HepG2 (cell line): ENCODE results near the gene ZNF526. TPM values are rescaled to one million over a fixed set of nuclear protein-coding genes. Genes with fewer than 3 reads are reported as not detected.

Experiments used
- ATAC-seq: fragments of 200-7000 bp; cut with Tn5 transposase; 3 replicates; pipeline ENCODE4 v1.9.1; 2020; ENCODE audit warnings: mild to moderate bottlenecking, moderate library complexity
- Bru-seq: library from RNA; stranded (reverse); fragments of 400-500 nt; gene quantifications from one replicate; lab custom pipeline; 2021; lab: Mats Ljungman, UMichigan
- BruChase-seq, 2 experiments: library from RNA; stranded (reverse); fragments of 400-500 nt; gene quantifications; one replicate each; lab custom pipeline; 2021; lab: Mats Ljungman, UMichigan
- BruUV-seq: library from RNA; stranded (reverse); fragments of 400-500 nt; replicated peaks from 2 replicates; lab custom pipeline; 2021; lab: Mats Ljungman, UMichigan
- CTCF ChIA-PET: fragments of 300-600 bp; formaldehyde crosslinking; extraction: SDS; loops from one replicate; lab custom pipeline; 2021; ENCODE audit warnings: low total read pairs, inconsistent platforms, low intra/inter-chr PET ratio; lab: Yijun Ruan, JAX
- POLR2A ChIA-PET: fragments of 350-600 bp; sonication (Branson Sonifier 250); formaldehyde crosslinking; loops from one replicate; lab custom pipeline; 2020; ENCODE audit warnings: antibody characterized with exemption, inconsistent platforms; lab: Yijun Ruan, JAX
- DNase-seq: peaks from one replicate; pipeline ENCODE4 v3.0.0-alpha.2; 2015; ENCODE audit warnings: low spot score
- FAIRE-seq: peaks from 3 replicates; lab custom pipeline; 2011; peaks lifted over from hg19 to GRCh38; lab: Jason Lieb, UNC
- H2AFZ ChIP-seq: one replicate; pipeline ENCODE4 v1.6.1; 2011; ENCODE audit warnings: low read length, inconsistent platforms
- H3K27ac ChIP-seq: fragments of 300-600 bp; 3 replicates; pipeline ENCODE4 v1.8.0; 2011; ENCODE audit warnings: mixed run types, mild to moderate bottlenecking, mixed read lengths, low read length, inconsistent platforms; ENCODE audit not compliant: insufficient read depth; ENCODE audit errors: extremely low read length
- H3K27me3 ChIP-seq, 2 experiments: fragments of 200-600 bp in 1 of 2; 2 replicates in 1 of 2; 3 replicates in 1 of 2; pipeline versions ENCODE4 v1.6.0 to v1.8.0; 2011; ENCODE audit warnings: low read length in 2 of 2, mild to moderate bottlenecking in 2 of 2, moderate library complexity in 2 of 2, inconsistent platforms in 1 of 2; ENCODE audit not compliant: insufficient read depth in 2 of 2, control insufficient read depth in 1 of 2
- H3K36me3 ChIP-seq, 2 experiments: fragments of 200-600 bp in 1 of 2; replicated peaks in 1 of 2; 2 replicates in 1 of 2; 3 replicates in 1 of 2; pipeline versions ENCODE4 v1.5.1 to v1.8.0; 2011; ENCODE audit warnings: low read length in 2 of 2, inconsistent platforms in 1 of 2; ENCODE audit not compliant: insufficient read depth in 2 of 2, control insufficient read depth in 1 of 2
- H3K4me1 ChIP-seq: 2 replicates; pipeline ENCODE4 v1.5.1; 2012; ENCODE audit warnings: low read length, inconsistent platforms; ENCODE audit not compliant: insufficient read depth
- H3K4me2 ChIP-seq: 2 replicates; pipeline ENCODE4 v1.6.0; 2011; ENCODE audit warnings: low read depth, low read length, inconsistent platforms
- H3K4me3 ChIP-seq, 3 experiments: fragments of 200-600 bp in 1 of 3; sonication (generic), shearing (Covaris generic) in 1 of 3; replicated peaks in 1 of 3; 2 replicates each; pipeline ENCODE4 v1.5.1; 2011 to 2016; ENCODE audit warnings: low read length in 3 of 3, inconsistent platforms in 2 of 3, low read depth in 2 of 3, mild to moderate bottlenecking in 2 of 3, control low read depth in 1 of 3, mixed read lengths in 1 of 3; ENCODE audit not compliant: insufficient read depth in 1 of 3
- H3K79me2 ChIP-seq: one replicate; pipeline ENCODE4 v1.6.1; 2011; ENCODE audit warnings: low read length, inconsistent platforms; ENCODE audit not compliant: insufficient read depth
- H3K9ac ChIP-seq: 2 replicates; pipeline ENCODE4 v1.6.0; 2011; ENCODE audit warnings: mild to moderate bottlenecking, low read depth, low read length, inconsistent platforms; ENCODE audit not compliant: insufficient read depth
- H3K9me3 ChIP-seq: 2 replicates; pipeline ENCODE4 v1.5.1; 2012; ENCODE audit warnings: mild to moderate bottlenecking, low read length
- H4K20me1 ChIP-seq: 2 replicates; pipeline ENCODE4 v1.6.0; 2011; ENCODE audit warnings: inconsistent platforms, mild to moderate bottlenecking, low read length, moderate library complexity; ENCODE audit not compliant: insufficient read depth
- ETV5 ChIP-seq: IDR thresholded peaks from 2 replicates; pipeline ENCODE4 v1.6.1; 2018; ENCODE audit warnings: missing biosample characterization, missing genetic modification reagents, inconsistent platforms, borderline replicate concordance
- FOSL2 ChIP-seq: sonication (generic); formaldehyde crosslinking; IDR thresholded peaks from 2 replicates; pipeline ENCODE4 v1.4.0; 2020; ENCODE audit warnings: missing genetic modification reagents
- GABPA ChIP-seq, 2 experiments: IDR thresholded peaks; 2 replicates each; pipeline ENCODE4 v1.6.1; 2011 to 2016; ENCODE audit warnings: low read depth in 2 of 2, low read length in 1 of 2, missing biosample characterization in 1 of 2, missing genetic modification characterization in 1 of 2
- KDM3A ChIP-seq: IDR thresholded peaks from 2 replicates; pipeline ENCODE4 v1.6.1; 2018; ENCODE audit warnings: low read depth, missing compliant biosample characterization
- MATR3 ChIP-seq: sonication (generic); formaldehyde crosslinking; IDR thresholded peaks from 2 replicates; pipeline ENCODE4 v1.4.0; 2020; ENCODE audit warnings: missing genetic modification reagents
- MXI1 ChIP-seq: IDR thresholded peaks from 3 replicates; pipeline ENCODE4 v1.6.1; 2012; ENCODE audit warnings: low read depth, low read length, inconsistent platforms, borderline replicate concordance
- NFATC3 ChIP-seq: sonication (generic); formaldehyde crosslinking; IDR thresholded peaks from 2 replicates; pipeline ENCODE4 v1.5.1; 2020; ENCODE audit warnings: mild to moderate bottlenecking, missing genetic modification reagents
- NR2F1 ChIP-seq, 2 experiments: fragments of 450-650 bp in 1 of 2; formaldehyde crosslinking in 1 of 2; IDR thresholded peaks; 2 replicates each; pipeline versions ENCODE4 v1.5.0 to v1.6.1; 2016 to 2020; ENCODE audit warnings: mild to moderate bottlenecking in 1 of 2, missing compliant biosample characterization in 1 of 2, missing genetic modification reagents in 1 of 2, moderate library complexity in 1 of 2
- SMAD3 ChIP-seq: sonication (generic); formaldehyde crosslinking; IDR thresholded peaks from 2 replicates; pipeline ENCODE4 v1.4.0; 2020; ENCODE audit warnings: missing genetic modification reagents
- ZFAT ChIP-seq: sonication (generic); formaldehyde crosslinking; conservative IDR thresholded peaks from 2 replicates; pipeline ENCODE4 v1.8.1; 2023; ENCODE audit warnings: missing genetic modification reagents, inconsistent platforms
- WGBS: methylation state at CpG from one replicate; pipeline ENCODE4 v1.1.6; 2017; ENCODE audit warnings: low lambda C conversion rate; 5-methylcytosine and 5-hydroxymethylcytosine counted together
- in situ Hi-C: cut with HindIII; loops from 2 replicates; pipeline ENCODE4 v1.10.0; 2017; ENCODE audit warnings: low pct_unique_long_range_greater_than_20kb; ENCODE audit not compliant: extremely low pct_ligation_motif_present
- intact Hi-C: fragments of 100-400 bp; cut with micrococcal nuclease; formaldehyde crosslinking; loops from one replicate; pipeline ENCODE4 v1.10.0; 2022; ENCODE audit not compliant: unreplicated experiment
- long read RNA-seq, 2 experiments: library from RNA in 1 of 2; library from polyadenylated mRNA in 1 of 2; stranded (forward) in 1 of 2; unstranded in 1 of 2; transcript quantifications; one replicate each; pipeline ENCODE4 v2.0.0, GENCODE V29; 2019 to 2022
- polyA minus RNA-seq, 3 experiments: library from RNA; depleted of rRNA, polyadenylated mRNA; stranded (reverse); fragments of >200 nt; gene quantifications; 2 replicates each; pipeline ENCODE4 v1.2.3, GENCODE V29; 2011; ENCODE audit warnings: low replicate concordance in 1 of 3
- polyA plus RNA-seq, 8 experiments: library from polyadenylated mRNA; depleted of rRNA in 3 of 8; stranded (reverse) in 7 of 8; unstranded in 1 of 8; fragments of >200 nt; fragmentation: Illumina TruSeq in 4 of 8; extraction: Trizol in 4 of 8; gene quantifications; 2 replicates each; pipeline versions ENCODE4 v1.2.1 to v1.2.3, GENCODE V29; 2011 to 2016; ENCODE audit warnings: low read depth in 4 of 8, missing spikeins in 1 of 8, mixed read lengths in 1 of 8; ENCODE audit not compliant: insufficient read depth in 1 of 8
- total RNA-seq, 5 experiments: library from RNA; depleted of rRNA; stranded (reverse); fragments of >200 nt; fragmentation: Illumina TruSeq; extraction: Trizol; gene quantifications; 2 replicates each; pipeline ENCODE4 v1.2.3, GENCODE V29; 2016; ENCODE audit warnings: low read depth in 1 of 5
- TF ChIP-seq, protein P1 (sequence below): IDR thresholded peaks from 2 replicates; pipeline ENCODE4 v1.6.1; 2018; ENCODE audit warnings: missing genetic modification reagents, mild to moderate bottlenecking, missing compliant biosample characterization

Gene ZNF526, protein sequence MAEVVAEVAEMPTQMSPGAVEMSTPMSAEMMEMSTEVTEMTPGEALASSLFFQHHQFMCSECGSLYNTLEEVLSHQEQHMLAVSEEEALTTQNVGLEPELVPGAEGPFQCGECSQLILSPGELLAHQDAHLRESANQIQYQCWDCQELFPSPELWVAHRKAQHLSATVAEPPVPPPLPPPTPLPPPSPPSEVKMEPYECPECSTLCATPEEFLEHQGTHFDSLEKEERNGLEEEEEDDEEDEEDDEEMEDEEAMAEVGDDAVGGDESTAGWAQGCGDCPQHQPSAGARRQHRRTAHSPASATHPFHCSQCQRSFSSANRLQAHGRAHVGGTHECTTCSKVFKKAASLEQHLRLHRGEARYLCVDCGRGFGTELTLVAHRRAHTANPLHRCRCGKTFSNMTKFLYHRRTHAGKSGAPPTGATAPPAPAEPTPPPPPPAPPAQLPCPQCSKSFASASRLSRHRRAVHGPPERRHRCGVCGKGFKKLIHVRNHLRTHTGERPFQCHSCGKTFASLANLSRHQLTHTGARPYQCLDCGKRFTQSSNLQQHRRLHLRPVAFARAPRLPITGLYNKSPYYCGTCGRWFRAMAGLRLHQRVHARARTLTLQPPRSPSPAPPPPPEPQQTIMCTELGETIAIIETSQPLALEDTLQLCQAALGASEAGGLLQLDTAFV
- total RNA-seq (2016; rRNA removed; fragmentation: Illumina TruSeq; extraction: Trizol), result 8.4 and 8.5 TPM in 2 replicates
- total RNA-seq (2016; cell fraction: cytosol; rRNA removed; fragmentation: Illumina TruSeq; extraction: Trizol; ENCODE audit: low read depth), result 3.2 and 4.1 TPM in 2 replicates
- total RNA-seq (2016; cell fraction: insoluble cytoplasmic fraction; rRNA removed; fragmentation: Illumina TruSeq; extraction: Trizol), result 7.8 and 8.2 TPM in 2 replicates
- 7.8 and 8.0 TPM in 2 replicates for total RNA-seq (2016; cell fraction: membrane; rRNA removed; fragmentation: Illumina TruSeq; extraction: Trizol)
- 5.4 and 6.6 TPM in 2 replicates for total RNA-seq (2016; cell fraction: nucleus; rRNA removed; fragmentation: Illumina TruSeq; extraction: Trizol)
- polyA plus RNA-seq (2011; rRNA removed), result 3.3 and 4.3 TPM in 2 replicates
- 1.6 and 1.7 TPM in 2 replicates for polyA plus RNA-seq (2011; cell fraction: cytosol; rRNA removed)
- 6.8 and 7.0 TPM in 2 replicates for polyA plus RNA-seq (2011; cell fraction: nucleus; rRNA removed)
- polyA plus RNA-seq (2012), result 4.9 and 5.8 TPM in 2 replicates
- polyA plus RNA-seq (2016; cell fraction: cytosol; fragmentation: Illumina TruSeq; extraction: Trizol; ENCODE audit: low read depth), result 0.61 and 0.84 TPM in 2 replicates
- 3.0 and 6.6 TPM in 2 replicates for polyA plus RNA-seq (2016; cell fraction: insoluble cytoplasmic fraction; fragmentation: Illumina TruSeq; extraction: Trizol; ENCODE audit: low read depth)
- polyA plus RNA-seq (2016; cell fraction: membrane; fragmentation: Illumina TruSeq; extraction: Trizol; ENCODE audit: low read depth), result 1.2 and 1.8 TPM in 2 replicates
- 4.9 and 6.7 TPM in 2 replicates for polyA plus RNA-seq (2016; cell fraction: nucleus; fragmentation: Illumina TruSeq; extraction: Trizol; ENCODE audit: insufficient read depth, low read depth)
- polyA minus RNA-seq (2011; rRNA and poly(A)+ RNA removed; ENCODE audit: low replicate concordance), result 12.7 and 19.4 TPM in 2 replicates
- 2.9 and 4.0 TPM in 2 replicates for polyA minus RNA-seq (2011; cell fraction: cytosol; rRNA and poly(A)+ RNA removed)
- 8.8 and 9.3 TPM in 2 replicates for polyA minus RNA-seq (2011; cell fraction: nucleus; rRNA and poly(A)+ RNA removed)
- percentile 77 among the genes with signal in this experiment for Bru-seq, nascent RNA
- BruChase-seq, experiment 1, labeled RNA remaining after a 6-hour chase, result percentile 53 among the genes with signal in this experiment
- BruChase-seq, experiment 2, labeled RNA remaining after a 2-hour chase, result percentile 65 among the genes with signal in this experiment
- long read RNA-seq, experiment 1, full-length matches to known transcripts, result 4 of 6 reads
- long read RNA-seq, experiment 1, partial matches to known transcripts, result 0 of 6 reads
- long read RNA-seq, experiment 1, other reads (novel, unspliced or antisense), result 2 of 6 reads
- long read RNA-seq, experiment 2, full-length matches to known transcripts, result 4 of 12 reads
- long read RNA-seq, experiment 2, partial matches to known transcripts, result 1 of 12 reads
- long read RNA-seq, experiment 2, other reads (novel, unspliced or antisense), result 7 of 12 reads

DNA sequence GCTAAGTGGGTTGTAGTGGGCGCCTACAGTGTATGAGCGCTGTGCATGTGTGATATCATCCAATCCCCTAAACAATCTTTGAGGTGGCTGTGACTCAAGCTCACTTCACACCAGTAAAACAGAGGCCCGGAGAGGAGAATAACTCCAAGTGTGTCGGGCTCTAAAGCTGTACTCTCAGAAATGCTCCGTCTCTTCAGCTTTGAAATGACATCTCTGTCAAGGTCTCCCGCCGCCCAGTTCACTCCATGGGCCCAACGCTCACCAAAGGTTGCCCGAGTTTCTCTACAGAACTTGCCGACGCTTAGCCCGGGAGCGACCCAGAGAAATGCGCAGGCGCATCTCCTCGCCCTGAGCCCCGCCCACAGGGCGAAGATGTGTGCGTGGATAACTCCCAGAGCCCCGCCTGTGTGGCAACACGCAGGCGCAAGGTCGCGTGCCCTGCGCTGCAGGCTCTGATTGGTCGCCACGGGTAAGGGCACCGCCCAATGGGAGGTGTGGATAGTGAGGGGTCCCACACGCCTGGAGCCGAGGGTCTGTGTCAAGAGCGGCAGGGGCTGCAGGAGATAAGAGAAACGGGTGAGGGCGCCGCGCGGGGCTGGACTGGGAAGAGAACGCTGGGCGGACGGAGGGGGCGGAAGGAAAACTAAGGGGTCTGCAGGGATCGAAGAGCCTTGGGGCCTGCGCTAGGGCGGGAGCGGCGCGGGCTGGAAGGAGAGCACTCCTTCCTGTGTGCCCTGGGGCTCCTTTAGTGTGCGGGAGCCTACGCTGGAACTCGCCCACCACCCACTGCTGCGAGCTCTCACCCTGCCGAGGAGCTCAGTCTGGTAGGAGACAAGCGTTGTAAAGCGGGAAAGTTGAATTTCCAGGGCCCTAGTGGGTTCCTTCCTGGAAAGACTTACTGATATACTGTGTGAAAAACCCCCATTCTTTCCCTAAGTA is at the start of gene ZNF526:
Gene ZNF526, plus strand, starts transcription at position 501 of the 939 bp plus-strand sequence. CDS start 4,092 bp downstream, outside the sequence.
- H2AFZ ChIP-seq, result no peak within 1 kb of the TSS
- 2% methylated on average over 31 of the region's 53 CpGs for WGBS
- peak; percentile 92 for FAIRE-seq
- peak; percentile 43; the same call in 1 of the 2 replicates for TF ChIP-seq ETV5 (CRISPR knock-in tag)
- no peak for TF ChIP-seq FOSL2 (CRISPR knock-in tag)
- TF ChIP-seq NFATC3, result no peak; the same call in 1 of the 2 replicates
- TF ChIP-seq GABPA (IDR thresholded peaks at IDR 0.05; ENCODE audit: low read depth, low read length), result no peak
- TF ChIP-seq GABPA (CRISPR knock-in tag; IDR thresholded peaks at IDR 0.05; ENCODE audit: low read depth), result peak; percentile 24; the same call in 1 of the 2 replicates
- 0 out of 2 replicates have a peak, but pooled peaks have one; percentile 35 for TF ChIP-seq KDM3A (CRISPR knock-in tag)
- TF ChIP-seq NR2F1 (CRISPR knock-in tag; IDR thresholded peaks at IDR 0.05), result no peak
- TF ChIP-seq SMAD3 (CRISPR knock-in tag), result no peak
- no peak for TF ChIP-seq MATR3 (CRISPR knock-in tag)
- TF ChIP-seq, protein P1, sequence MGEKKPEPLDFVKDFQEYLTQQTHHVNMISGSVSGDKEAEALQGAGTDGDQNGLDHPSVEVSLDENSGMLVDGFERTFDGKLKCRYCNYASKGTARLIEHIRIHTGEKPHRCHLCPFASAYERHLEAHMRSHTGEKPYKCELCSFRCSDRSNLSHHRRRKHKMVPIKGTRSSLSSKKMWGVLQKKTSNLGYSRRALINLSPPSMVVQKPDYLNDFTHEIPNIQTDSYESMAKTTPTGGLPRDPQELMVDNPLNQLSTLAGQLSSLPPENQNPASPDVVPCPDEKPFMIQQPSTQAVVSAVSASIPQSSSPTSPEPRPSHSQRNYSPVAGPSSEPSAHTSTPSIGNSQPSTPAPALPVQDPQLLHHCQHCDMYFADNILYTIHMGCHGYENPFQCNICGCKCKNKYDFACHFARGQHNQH, result peak; percentile 73
- TF ChIP-seq ZFAT (CRISPR knock-in tag), result no peak
- TF ChIP-seq MXI1, result peak; percentile 90; the same call in 2 of the 3 replicates

More for the DNA sequence above, at the start of gene ZNF526:
- DNase-seq, result peak; percentile 98
- Histone ChIP-seq H3K4me3 (peak within 1 kb of the TSS; percentile 80 to 94 (median 88)), H3K9me3 (no peaks in the 10 kb centered on the region), H3K9ac (peak within 1 kb of the TSS; percentile 91), H3K36me3 (peaks cover 8 to 12% of the 10 kb centered on the region in 2 experiments; a peak in 4 of 5 replicates), H3K27ac (peak within 1 kb of the TSS; percentile 80), H3K79me2 (peaks cover 52% of the 10 kb centered on the region), H3K4me1 (peaks cover 55% of the 10 kb centered on the region), H3K27me3 (no peaks in the 10 kb centered on the region; a peak in 1 of 5 replicates), H3K4me2 (peak within 1 kb of the TSS; percentile 95), H4K20me1 (peaks cover 16% of the 10 kb centered on the region)
- BruUV-seq, result TSS peak; percentile 91
- in situ Hi-C loops, result no loop called here
- ATAC-seq, result peak; percentile 89
- POLR2A ChIA-PET, result interaction anchor here (0.5 to 2.1 kb wide), 8 partner anchors 15 to 82 kb away, joined by 3 to 13 read pairs (median 4); partner anchors contain the start of genes CIC, GSK3A and PAFAH1B3
- intact Hi-C loops, result loop anchor here (1.0 to 2.0 kb wide), 2 partner anchors 22 to 59 kb away; partner anchors contain the start of gene GSK3A
- CTCF ChIA-PET, result interaction anchor here (1.6 kb wide), 1 partner anchor 71 kb away, joined by 3 read pairs; no protein-coding TSS in a partner anchor
